ENCODE results near the gene OR2B6.

GRCh38 chr6:27956941-27957340 lies at the start of gene OR2B6:
- TF ChIP-seq CTCF (conservative IDR thresholded peaks at IDR 0.05) (no peak), EZH2 (IDR thresholded peaks at IDR 0.05; ENCODE audit: low read depth) (no peak)
